LHCN-M2 (cell line): Measurements from ENCODE around the gene SSPN. TPM values are rescaled to one million over a fixed set of nuclear protein-coding genes. Genes with fewer than 3 reads are reported as not detected.

Experiments
- DNase-seq: peaks from one replicate; pipeline ENCODE4 v3.0.0-alpha.2; 2012; ENCODE audit warnings: low read depth
- polyA plus RNA-seq: library from polyadenylated mRNA; unstranded; fragments of >200 nt; gene quantifications from one replicate; pipeline ENCODE4 v1.2.1, GENCODE V29; 2012; ENCODE audit warnings: missing spikeins
- total RNA-seq: library from RNA; depleted of rRNA; stranded (reverse); fragments of >200 nt; gene quantifications from 2 replicates; pipeline ENCODE4 v1.2.3, GENCODE V29; 2014; rRNA removed

The SSPN gene
- 9.0 and 12.8 TPM in 2 replicates for total RNA-seq
- polyA plus RNA-seq, result 7.8 TPM

- DNase-seq, result peak; percentile 70
Observed at GRCh38 chr12:26195250-26195640, at the start of gene SSPN. Gene SSPN, plus strand, starts transcription at chr12:26195573. Its CDS starts 100 bp downstream, at chr12:26195673.

GRCh38 chr12:26148291-26148690, 47.1 kb upstream of the SSPN start:
- no peak for DNase-seq

- DNase-seq, result no peak
Observed at GRCh38 chr12:26149968-26150500, 45.3 kb upstream of the SSPN start.

- DNase-seq, result peak; percentile 40
Observed at GRCh38 chr12:26150736-26151450, 44.5 kb upstream of the SSPN start.

DNA sequence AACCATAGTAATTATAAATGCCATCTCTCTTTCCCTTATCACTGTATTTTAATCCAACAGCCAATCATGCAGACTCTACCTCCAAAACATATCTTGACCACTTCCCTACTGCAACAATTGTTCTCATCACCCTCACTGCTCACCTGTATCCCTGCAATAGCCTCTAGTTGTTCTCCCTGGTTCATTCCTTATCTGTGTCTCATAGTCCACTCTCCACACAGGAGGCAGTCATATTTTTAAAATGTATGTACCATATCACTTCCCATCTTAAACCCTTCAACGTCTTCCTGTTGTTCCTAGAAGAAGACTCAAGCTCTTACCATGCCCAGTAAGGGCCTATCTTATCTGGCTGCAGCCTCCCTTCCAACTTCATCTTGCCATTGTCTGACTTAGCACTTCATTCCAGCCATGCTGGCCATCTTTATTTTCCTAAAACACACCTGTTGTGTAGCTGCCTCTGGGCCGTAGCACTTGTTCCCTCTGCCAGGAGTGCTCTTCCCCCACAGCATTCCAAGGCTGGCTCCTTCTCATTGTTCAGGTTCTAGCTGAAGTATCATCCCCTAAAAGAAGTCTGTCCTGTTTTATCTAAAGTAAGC, 42.8 kb upstream of the SSPN start:
- DNase-seq, result peak; percentile 11

GRCh38 chr12:26153421-26154154, 41.8 kb upstream of the SSPN start:
- DNase-seq, result peak; percentile 95

DNA sequence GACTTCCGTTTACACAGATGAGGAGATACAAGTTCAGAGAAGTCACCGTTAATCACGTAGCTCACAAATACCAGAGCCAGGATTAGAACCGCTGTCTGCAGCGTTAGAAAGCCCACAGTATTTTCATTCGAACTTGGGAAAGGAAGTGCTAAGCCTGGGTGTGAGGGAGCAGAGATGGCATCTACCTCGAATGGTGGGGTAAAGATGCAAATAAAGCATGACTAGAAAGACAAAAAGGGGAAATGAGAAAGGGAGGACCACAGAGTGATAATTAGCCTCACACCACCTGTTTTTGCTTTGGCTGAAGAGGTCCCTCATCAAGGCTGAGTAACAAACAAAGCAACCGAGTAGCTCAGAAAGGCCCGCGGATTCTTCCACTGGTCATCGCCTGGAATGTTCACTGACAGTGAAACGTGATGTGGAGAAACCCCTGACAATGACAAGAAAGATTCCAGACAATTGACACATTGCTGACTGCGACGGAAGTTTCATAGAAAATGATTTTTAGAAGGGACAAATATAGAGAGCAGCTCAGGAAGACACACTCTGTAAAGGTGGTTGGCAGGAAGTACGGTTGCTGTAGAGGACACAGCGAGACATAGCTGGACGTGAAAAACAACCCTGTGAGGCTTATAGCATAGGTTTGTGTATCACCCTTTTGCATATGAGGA, 39.0 kb upstream of the SSPN start:
- DNase-seq, result no peak

DNA sequence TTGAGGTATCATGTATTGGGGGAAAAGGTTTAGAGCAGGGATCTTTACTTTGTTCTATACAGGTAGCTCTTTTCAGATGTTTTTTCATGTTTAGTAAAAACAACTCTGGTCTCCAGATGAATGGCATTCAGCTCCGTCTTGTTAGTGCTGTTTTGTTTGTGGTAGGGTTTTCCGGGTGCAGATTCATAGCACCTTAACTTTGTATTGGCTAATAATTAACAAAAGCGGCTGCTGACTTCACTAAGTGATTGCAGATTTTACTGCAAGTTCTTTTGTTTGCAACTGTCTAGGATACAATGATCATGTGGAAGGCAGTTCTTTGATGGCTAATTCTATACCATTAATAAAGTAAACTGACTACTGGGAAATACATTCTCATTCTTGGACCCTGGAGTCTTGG, 38.4 kb upstream of the SSPN start:
- no peak for DNase-seq

- no peak for DNase-seq
Observed at GRCh38 chr12:26158078-26158764, 37.2 kb upstream of the SSPN start.

GRCh38 chr12:26162174-26162573, 33.2 kb upstream of the SSPN start:
- no peak for DNase-seq

DNA sequence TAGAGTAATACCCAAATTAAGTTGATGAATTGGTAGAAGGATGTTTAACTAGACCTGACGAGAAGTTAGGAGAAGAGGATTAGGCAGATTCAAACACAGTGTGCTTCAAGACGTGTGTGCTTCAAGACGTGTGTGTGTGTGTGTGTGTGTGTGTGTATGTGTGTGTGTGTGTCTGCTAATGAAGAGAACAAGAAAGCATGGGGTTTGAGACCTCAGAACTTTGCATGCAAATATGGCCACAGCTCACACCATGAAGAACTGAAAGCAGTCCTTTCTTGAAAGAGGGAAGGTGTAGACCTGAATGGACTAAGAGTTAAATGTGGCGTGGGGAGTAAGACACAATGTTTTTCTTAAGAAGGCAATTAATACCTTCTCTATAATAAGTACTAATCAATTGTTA, 32.5 kb upstream of the SSPN start:
- no peak for DNase-seq

DNA sequence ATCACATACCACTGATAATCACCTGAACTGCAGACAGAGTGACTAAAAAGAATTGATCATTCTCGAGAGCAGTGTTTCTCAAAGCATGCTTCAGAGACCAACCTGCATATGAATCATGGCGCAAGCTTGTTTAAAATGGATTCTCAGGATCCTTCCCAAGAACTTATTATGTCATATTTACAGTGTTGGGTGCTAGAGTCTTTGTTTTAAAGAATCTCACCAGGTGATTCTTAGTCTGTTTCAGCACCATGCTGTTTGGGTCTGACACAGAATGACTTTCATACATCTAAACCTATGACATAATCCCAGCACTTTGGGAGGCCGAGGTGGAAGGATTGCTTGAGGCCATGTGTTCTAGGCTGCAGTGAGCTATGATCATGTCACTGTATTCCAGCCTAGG, 31.3 kb upstream of the SSPN start:
- DNase-seq, result no peak

DNA sequence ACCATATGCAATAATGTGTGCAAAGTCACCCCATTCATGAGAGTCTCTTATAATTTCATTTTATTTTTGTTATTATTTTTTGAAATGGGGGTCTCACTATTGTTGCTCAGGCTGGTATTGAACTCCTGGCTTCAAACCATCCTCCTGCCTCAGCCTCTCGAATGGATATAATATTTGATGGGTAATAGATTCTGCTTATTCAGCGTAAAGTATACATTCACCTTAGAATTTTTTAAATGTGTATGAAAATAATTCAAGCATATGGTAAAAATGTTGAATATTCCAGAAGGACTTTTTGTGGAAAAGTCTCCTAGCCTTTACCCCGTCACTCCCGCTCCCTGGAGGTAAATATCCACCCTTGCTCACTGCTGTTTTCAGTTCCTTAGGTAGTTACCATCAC, 23.4 kb upstream of the SSPN start:
- no peak for DNase-seq

DNA sequence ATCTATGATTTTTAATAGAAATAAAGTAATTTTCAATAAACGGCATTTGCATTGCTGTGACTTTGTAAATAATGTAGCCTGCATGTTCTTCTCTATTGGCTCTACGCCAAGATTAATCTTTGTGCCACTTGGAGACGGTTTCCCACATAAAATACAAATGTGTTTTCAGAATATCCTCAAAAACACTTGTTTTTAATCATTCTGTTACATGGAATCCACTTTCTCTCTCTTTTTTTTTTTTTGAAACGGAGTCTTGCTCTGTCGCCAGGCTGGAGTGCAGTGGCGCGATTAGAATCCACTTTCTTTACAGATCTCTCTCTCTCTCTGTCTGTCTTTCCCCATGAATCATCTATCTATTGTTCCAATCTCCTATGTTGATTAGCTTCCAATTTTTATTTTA, 22.8 kb upstream of the SSPN start:
- DNase-seq, result no peak

GRCh38 chr12:26172946-26173552, 22.3 kb upstream of the SSPN start:
- no peak for DNase-seq

GRCh38 chr12:26176725-26177124, 18.6 kb upstream of the SSPN start:
- DNase-seq, result no peak

DNA sequence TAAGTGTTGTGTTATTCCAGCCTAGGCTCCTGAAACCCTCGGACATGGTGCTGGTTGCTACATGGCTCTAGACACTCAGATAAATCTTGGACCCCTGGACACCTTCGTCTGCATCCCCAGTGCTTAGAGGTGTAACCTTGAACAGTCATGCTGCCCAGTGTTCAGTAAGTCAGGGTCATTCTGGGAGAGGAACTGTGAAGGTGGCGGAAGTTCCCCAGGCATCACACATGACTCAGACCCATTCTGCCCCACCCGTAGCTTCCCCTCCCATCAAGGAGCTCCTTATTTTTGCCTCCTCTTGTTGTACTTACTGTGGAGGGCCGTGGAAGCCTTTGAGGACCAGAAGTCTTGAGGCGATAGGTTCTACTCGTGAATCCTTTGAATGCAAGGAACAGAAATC, 18.1 kb upstream of the SSPN start:
- DNase-seq, result no peak

- DNase-seq, result no peak
Observed at GRCh38 chr12:26179826-26180225, 15.5 kb upstream of the SSPN start.

DNA sequence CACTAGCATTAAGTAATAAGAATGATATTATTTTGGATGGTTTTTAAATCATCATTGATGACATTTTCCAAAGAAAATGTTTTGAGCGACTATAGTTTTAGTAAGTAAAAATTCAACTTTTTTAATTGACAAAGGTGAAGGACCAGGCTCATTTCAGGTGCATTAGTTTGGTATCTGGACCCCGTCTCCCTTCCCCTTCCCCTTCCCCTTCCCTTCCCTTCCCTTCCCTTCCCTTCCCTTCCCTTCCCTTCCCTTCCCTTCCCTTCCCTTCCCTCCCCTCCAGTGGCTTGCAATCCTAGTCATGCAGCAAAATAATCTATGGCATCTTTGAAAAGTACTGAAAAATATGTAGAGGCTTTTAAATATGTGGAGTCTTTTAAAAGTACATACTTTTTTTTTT, 13.0 kb upstream of the SSPN start:
- no peak for DNase-seq

GRCh38 chr12:26185532-26186320, 9.6 kb upstream of the SSPN start:
- DNase-seq, result no peak
